Measurements from ENCODE around the gene OLFML1. TPM values are rescaled to one million over a fixed set of nuclear protein-coding genes. Genes with fewer than 3 reads are reported as not detected.

OLFML1 gene
- total RNA-seq, 3 donors from 2014 or later = 4.6 to 11.9 (median 4.6) TPM

- intact Hi-C loops (cut with DNase I; ENCODE audit: low total_unique reads) = no loop called here
- Histone ChIP-seq H3K9me3 (no peaks in the 10 kb centered on the region), H3K27me3 (no peaks in the 10 kb centered on the region), H3K36me3 (no peaks in the 10 kb centered on the region), H3K4me3 (no peak overlapping the region), H3K4me1 (no peaks in the 10 kb centered on the region), H3K27ac (peak overlapping the region in 1 of 2 donors; percentile 73)
- no peak for DNase-seq (ENCODE audit: low spot score in 2 of 2)
- TF ChIP-seq POLR2A (IDR thresholded peaks at IDR 0.05) (no peak), POLR2AphosphoS5 (IDR thresholded peaks at IDR 0.05) (no peak)
- TF ChIP-seq, protein P1, sequence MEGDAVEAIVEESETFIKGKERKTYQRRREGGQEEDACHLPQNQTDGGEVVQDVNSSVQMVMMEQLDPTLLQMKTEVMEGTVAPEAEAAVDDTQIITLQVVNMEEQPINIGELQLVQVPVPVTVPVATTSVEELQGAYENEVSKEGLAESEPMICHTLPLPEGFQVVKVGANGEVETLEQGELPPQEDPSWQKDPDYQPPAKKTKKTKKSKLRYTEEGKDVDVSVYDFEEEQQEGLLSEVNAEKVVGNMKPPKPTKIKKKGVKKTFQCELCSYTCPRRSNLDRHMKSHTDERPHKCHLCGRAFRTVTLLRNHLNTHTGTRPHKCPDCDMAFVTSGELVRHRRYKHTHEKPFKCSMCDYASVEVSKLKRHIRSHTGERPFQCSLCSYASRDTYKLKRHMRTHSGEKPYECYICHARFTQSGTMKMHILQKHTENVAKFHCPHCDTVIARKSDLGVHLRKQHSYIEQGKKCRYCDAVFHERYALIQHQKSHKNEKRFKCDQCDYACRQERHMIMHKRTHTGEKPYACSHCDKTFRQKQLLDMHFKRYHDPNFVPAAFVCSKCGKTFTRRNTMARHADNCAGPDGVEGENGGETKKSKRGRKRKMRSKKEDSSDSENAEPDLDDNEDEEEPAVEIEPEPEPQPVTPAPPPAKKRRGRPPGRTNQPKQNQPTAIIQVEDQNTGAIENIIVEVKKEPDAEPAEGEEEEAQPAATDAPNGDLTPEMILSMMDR (IDR thresholded peaks at IDR 0.05) = no peak
Observed at GRCh38 chr11:7490054-7490453, 4.7 kb downstream of the OLFML1 start.

GRCh38 chr11:7490535-7490934 lies 5.2 kb downstream of the OLFML1 start:
- intact Hi-C loops (cut with DNase I; ENCODE audit: low total_unique reads) = no loop called here
- Histone ChIP-seq H3K9me3 (no peaks in the 10 kb centered on the region), H3K4me1 (no peaks in the 10 kb centered on the region), H3K36me3 (no peaks in the 10 kb centered on the region), H3K4me3 (no peak overlapping the region), H3K27me3 (no peaks in the 10 kb centered on the region), H3K27ac (peak overlapping the region in 1 of 2 donors; percentile 73)
- no peak for TF ChIP-seq POLR2A (IDR thresholded peaks at IDR 0.05)
- TF ChIP-seq POLR2AphosphoS5 (IDR thresholded peaks at IDR 0.05) = no peak
- TF ChIP-seq, protein P1 (IDR thresholded peaks at IDR 0.05) = no peak
- no peak for DNase-seq (ENCODE audit: low spot score in 2 of 2)

GRCh38 chr11:7492253-7492652 lies 6.9 kb downstream of the OLFML1 start:
- TF ChIP-seq, protein P1 (IDR thresholded peaks at IDR 0.05) = no peak
- intact Hi-C loops (cut with DNase I; ENCODE audit: low total_unique reads) = loop anchor here (2.0 kb wide), 1 partner anchor 65 kb away; no protein-coding TSS in a partner anchor
- no peak for DNase-seq (ENCODE audit: low spot score in 2 of 2)
- Histone ChIP-seq H3K4me3 (no peak overlapping the region), H3K9me3 (no peaks in the 10 kb centered on the region), H3K36me3 (no peaks in the 10 kb centered on the region), H3K4me1 (no peaks in the 10 kb centered on the region), H3K27ac (no peak overlapping the region), H3K27me3 (no peaks in the 10 kb centered on the region)

GRCh38 chr11:7493670-7494069 lies 8.4 kb downstream of the OLFML1 start:
- Histone ChIP-seq H3K4me3 (no peak overlapping the region), H3K36me3 (no peaks in the 10 kb centered on the region), H3K9me3 (no peaks in the 10 kb centered on the region), H3K27me3 (no peaks in the 10 kb centered on the region), H3K4me1 (no peaks in the 10 kb centered on the region), H3K27ac (no peak overlapping the region)
- intact Hi-C loops (cut with DNase I; ENCODE audit: low total_unique reads) = loop anchor here (2.0 kb wide), 1 partner anchor 67 kb away; no protein-coding TSS in a partner anchor
- TF ChIP-seq, protein P1 (IDR thresholded peaks at IDR 0.05) = no peak
- TF ChIP-seq POLR2AphosphoS5 (IDR thresholded peaks at IDR 0.05) (no peak), POLR2A (IDR thresholded peaks at IDR 0.05) (no peak)
- no peak for DNase-seq (ENCODE audit: low spot score in 2 of 2)

DNA sequence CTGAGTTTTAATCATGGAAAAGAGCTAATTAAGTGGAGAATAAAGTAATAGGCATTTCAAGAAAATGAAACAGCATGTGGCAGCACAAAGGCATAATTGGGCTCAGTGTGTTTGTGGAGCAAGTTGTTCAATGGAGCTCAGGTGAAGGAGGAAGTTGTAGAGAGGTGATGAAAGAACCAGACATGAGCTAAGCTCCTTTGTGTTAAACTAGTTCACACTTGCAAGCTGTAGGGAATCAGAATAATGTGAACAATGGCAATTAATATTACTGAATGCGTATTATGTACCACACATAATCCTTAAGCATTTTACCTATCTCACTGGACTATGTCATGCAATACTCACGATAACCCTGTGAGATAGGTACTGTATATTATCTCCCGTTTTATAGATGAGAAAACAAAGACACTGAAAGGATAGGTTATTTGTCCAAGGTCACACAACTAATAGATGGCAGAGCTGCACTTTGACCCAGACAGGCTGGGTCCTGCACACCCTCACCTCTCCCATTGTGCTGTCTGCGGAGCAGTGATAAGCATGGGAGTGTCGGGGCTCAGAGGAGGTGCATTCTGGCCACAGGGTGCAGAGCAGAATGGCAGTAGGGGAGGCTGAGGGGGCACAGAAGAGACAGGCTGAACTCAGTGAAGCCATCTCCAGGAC lies 8.9 kb downstream of the OLFML1 start:
- no peak for DNase-seq (ENCODE audit: low spot score in 2 of 2)
- no peak overlapping the region for H3K4me3 ChIP-seq
- no peak for TF ChIP-seq POLR2A (IDR thresholded peaks at IDR 0.05)
- TF ChIP-seq POLR2AphosphoS5 (IDR thresholded peaks at IDR 0.05) = no peak
- TF ChIP-seq, protein P1 (IDR thresholded peaks at IDR 0.05) = no peak
- H3K36me3 ChIP-seq = no peaks in the 10 kb centered on the region
- H3K27me3 ChIP-seq = no peaks in the 10 kb centered on the region
- H3K27ac ChIP-seq = no peak overlapping the region
- no peaks in the 10 kb centered on the region for H3K9me3 ChIP-seq
- H3K4me1 ChIP-seq = no peaks in the 10 kb centered on the region
- intact Hi-C loops (cut with DNase I; ENCODE audit: low total_unique reads) = no loop called here

Measured in breast epithelium (tissue), 4 donors.